GM18858 (cell line): ENCODE measurements around the gene CLNK.
A peak's percentile ranks its signal among the peaks of the same experiment; 100 is the strongest.

Source experiments
- ATAC-seq: cut with Tn5 transposase; IDR thresholded peaks from one replicate; pipeline ENCODE4 v1.9.1; 2021; ENCODE audit not compliant: unreplicated experiment

The CLNK gene

DNA sequence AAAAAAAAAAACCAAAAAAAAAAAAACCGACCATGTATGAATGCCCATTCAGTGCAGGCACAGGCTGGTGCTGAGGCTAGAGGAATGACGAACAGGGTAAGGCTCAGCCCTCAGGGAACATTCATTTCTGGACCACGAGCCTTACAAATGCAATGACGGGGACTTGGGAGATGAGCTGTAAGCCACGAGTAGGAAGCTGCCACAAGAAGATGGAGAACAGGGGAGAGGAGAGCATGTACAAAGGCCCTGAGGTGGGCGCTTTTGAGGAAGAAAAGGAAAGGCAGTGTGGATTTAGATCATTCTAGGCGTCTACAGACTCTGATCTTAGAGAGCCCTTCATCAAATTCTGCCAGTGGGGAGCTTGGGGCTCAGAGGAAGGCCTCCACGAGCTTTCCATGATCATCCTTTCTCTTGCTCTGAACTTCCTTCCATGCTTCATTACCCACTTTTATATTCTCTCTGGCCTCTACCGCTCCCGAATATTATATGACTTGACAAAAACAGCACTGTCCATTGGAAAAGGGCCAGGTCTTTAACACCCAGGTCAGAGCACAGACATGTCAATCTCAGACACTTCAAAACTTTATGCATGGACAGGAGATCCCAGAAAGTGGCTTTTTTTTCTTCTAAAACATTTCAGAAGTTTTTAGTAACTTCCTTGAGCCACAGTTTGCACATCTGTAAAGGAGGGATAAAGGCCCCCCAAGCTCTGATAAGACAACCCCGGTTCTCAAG is 224.1 kb downstream of the CLNK start:
- ATAC-seq: no peak

DNA sequence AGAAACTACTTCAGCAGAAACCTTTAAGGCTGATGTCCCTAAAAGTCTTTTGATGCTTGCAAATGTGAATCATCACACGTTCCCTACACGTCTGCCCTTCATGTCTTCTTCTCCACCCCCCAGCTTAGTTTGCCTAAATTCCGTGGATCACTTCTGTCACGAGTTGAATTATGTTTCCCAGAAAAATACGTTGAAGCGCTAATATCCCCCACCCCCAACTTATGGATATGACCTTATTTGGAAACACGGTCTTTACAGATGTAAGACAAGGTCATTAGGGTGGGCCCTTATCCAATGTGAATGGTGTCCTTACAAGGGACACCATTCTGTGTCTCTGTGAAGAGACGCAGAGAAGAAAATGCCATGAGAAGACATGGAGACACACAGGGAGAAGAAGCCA is 225.3 kb downstream of the CLNK start:
- no peak for ATAC-seq

DNA sequence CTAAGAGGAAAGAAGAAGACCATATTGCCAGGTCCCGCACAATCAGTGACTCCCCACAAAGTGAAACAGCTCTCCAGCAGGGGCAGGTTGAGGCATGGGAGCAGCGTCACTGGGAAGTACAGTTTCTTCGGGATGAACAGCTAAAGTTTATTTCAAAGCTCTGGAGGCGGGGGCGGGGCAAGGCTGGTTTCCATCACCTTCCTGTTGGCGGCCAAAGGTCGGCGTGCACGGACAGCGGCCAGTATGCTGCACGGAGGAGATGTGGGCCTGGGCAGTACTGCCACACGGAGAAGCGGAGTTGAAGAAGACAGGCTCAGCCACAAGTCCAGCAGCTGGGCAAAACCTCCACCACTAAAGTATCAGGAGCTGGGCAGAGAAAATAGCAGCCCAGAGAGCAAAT is 226.4 kb downstream of the CLNK start:
- no peak for ATAC-seq

DNA sequence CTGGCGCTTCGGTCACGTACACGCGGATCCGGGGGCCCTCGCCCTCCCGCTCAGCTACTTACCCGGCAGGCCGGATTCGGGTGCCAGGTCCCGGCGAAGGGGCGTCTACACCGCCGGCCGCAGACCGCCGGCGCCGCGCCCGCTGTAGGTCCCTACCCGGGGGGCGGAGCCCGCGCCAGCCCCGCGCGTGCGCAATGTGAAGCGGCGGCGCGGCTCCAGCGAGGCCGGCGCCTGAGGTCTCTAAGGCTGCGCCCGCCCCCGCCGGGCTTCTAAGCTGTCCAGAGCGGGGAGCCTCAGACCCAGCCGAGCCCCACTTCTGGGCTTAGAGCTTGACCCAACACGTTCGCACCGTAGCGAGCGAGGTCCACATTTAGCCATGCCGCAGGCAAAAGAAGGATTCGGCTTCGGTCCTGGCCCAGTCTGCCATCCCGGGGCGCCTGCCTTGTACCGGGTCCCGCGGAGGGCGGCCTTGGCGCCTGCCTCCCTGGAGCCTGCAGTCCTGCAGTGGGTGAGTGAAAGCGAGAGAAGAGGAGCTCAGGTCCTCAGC is 227.2 kb downstream of the CLNK start, which contains the start of gene ZNF518B:
ZNF518B (minus strand) TSS at position 172 of the 547 bp plus-strand sequence. CDS start 11,098 bp downstream, outside the sequence.
- peak; percentile 69 for ATAC-seq

DNA sequence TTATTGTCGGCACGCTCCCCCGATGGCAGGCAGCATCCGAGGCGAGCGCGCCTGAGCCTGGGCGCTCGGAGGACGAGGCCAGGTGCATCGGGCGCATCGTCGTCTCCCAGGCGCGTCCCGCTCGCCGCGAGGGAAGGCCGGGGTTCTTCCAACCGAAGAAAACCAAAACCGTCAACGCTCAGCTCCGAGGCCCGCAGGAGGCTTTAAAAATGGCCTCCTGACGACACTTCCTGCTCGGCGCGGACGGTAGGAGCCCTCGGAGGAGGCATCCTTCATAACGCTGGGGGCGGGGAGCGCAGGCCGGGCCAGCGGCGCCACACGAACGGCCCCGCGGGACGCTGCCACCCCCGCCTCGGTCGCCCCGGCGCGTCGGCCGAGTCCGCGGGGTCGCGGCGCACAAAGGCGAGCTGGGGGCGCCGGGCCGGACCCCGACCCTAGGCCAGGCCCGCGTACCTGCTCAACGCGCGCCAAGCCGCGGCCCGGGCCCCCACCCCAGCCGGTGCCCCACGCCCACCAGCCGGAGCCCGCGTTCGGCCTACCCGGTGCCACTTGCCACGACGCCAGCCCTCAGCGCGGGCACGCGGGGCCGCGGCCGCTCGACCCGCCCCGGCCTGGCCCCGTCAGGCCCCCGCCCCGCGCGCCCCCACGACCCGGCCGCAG is 227.8 kb downstream of the CLNK start:
- ATAC-seq: peak; percentile 36

DNA sequence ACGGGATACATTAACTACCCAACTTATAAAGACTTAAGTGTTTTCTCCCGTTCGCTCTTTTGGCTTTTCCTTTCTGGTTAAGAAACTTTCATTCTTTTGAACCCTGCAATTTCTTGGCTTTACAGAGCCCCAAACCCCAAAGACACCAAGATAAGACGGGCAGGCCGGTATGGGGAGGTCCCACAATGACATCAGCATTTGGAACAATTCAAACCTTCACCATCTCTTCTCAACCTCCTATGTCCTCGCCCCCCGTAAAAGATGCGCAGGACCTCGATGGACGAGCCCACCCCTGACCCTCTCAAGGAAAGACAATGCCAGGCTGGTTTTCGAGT is 228.3 kb downstream of the CLNK start:
- ATAC-seq: no peak

DNA sequence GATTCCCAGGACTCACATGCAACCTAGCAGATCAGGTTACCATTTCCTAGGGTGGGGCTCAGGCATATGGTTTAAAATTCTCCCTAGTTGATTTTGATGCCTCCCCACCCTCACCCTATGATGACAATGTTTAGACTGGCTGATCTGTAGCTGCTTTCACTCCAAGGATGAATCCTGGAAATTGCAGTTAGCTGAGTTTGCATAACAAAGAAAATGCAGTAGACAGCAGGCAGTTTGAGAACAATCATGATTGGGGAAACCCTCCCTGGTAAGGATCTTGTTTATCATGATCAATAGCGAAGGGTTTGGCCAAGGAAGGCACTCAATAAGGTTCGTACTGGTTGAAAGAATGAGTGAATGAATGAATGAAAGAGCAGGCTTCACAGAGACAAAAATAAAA is 229.4 kb downstream of the CLNK start:
- no peak for ATAC-seq

DNA sequence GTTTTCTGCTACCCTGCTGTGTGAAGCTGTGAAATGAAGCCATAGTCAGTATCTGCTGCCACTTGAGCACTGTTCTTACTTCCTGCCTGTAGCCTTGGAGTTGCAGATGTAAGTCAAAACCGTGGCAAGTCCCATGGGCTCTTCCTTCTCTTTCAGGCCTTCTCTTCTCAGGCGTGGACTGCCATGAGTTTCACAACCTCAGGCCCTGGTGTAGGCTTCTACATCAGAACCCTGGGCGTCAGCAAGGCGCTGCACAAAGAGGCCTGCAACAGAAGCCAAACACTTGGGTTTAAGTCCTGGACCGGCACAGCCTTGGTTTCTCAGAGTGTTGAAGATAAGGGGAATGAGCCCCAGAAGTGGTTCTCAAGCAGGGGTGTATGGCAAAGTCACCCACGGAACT is 229.8 kb downstream of the CLNK start:
- ATAC-seq: no peak

DNA sequence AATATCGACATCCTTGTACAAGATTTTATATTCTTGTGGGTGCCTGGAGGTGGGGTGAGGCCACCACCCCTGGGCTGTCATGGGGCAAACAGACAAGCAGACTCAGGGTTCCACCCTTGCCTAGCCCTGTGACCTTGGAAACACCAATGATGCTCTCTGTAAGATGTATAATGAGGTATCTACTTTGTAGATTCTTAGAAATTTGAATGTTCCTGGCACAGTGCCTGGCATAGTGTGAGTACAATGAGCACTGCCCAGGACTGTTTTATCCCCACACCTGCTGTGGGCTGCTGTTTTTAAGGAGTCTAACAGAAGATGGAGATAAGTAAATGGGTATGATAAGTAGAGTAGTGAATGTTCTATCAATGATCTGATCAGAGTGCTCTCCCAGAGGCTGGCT is 230.4 kb downstream of the CLNK start:
- ATAC-seq: no peak

DNA sequence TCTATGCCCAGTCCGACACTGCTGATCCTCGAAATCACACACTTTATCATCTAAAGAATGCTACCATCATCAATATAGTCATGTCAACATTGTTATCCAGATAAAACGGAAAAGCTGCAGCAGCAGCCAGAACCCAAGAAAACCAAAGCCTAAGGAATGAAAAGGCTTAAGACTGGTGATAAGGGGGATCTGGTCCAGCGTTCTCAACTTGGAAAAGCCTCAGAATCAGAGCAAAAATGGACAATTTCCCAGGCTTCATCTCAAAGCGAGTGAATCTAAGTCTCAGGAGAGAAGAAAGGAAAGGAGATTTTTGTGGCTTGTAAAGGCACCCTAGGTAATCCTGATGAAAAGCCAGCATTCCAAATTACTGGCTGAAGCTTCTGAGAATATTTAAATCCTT is 235.6 kb downstream of the CLNK start:
- ATAC-seq: no peak

DNA sequence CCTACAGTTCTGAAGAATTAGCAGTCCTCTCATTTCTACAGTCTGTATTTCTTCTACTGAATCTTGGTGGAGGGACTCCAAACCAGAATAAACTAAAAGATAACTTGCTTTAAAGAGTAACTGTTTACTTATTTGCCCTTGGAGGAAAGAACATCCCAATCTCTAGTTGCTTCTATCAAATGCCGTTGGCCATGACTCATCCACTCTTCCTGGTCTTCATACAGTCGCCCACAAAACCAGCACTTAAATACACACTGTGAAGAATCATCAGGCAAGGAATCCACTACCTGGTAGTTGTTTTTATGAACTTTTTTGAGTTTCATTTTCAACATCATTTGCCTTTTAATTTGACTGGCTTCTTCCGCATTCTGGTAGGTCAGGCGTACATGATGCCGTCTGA is 241.6 kb downstream of the CLNK start:
- ATAC-seq: no peak

DNA sequence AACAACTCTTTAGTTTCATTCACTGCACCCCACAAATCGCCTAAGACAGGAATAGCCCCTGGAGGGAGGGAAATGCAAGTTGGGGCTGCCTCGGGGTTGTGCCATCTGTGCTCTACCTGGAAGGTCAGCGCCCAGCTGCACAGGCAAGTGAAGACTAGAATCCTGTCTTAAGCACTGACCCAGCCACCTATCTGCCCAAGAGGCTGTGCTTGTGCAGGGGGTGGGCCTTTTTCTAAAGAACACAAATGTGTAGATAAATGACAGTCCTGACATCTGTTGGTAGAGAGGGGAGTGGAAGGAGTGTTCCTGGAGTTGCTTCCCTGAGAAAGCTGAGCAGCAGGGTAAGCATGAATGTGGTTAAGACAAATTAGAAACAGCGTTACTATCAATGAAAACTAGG is 243.1 kb downstream of the CLNK start:
- ATAC-seq: no peak

DNA sequence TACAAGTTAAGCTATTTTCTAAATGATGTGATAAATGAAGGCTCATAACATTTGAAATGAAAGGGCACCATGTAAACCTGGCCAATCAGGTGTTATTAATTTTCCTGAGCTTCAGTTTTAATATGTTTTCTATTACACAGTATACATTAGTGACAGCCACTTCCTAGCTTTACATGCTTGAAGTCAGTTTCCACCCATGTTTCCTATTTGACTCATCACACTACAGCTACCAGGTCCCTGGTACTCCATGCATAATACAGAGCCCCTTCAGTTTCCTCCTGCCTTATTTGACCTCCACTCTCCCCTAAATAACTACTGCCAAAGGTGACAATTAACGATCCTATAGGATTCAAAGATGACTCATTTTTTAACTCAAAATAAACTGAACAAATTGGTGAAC is 245.6 kb downstream of the CLNK start:
- ATAC-seq: peak; percentile 80

DNA sequence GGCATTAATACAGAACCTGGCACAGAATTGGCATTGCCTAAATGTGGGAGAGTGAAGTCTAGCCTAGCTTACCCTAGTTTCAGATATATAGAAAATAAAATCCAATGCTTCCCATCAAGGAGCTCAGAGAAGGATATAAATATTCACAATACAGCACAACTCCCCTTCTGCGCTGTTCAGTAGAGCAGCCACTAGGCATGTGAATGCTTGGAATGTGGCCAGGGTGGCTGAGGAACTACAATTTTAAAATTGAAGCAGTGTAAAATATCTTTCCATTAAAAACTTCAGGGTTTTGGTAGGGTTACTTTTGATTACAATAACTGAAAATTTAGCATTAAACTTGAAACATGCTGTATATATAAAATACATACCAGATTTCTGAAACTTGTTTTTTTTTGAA is 246.8 kb downstream of the CLNK start:
- ATAC-seq: no peak
